Measurements from ENCODE around the gene CCDC24.

- no peak for TF ChIP-seq POLR2AphosphoS5 (IDR thresholded peaks at IDR 0.05; ENCODE audit: borderline replicate concordance, low read depth, low read length)
- no peak for TF ChIP-seq EZH2 (IDR thresholded peaks at IDR 0.05)
These were observed 10.3 kb upstream of the CCDC24 start for GRCh38 chr1:43981135-43981491.

Data from SK-N-MC (cell line).